ENCODE measurements around the gene MMP24OS. TPM values are rescaled to one million over a fixed set of nuclear protein-coding genes. Genes with fewer than 3 reads are reported as not detected.
"Not testable (repeated sequence)": the region's sequence is repeated elsewhere in the genome, so short reads cannot be mapped to it uniquely, and the experiment has no call there.

Gene MMP24OS
- total RNA-seq, 1 experiment from 2014 or later = 95.4 TPM

- H3K27ac Mint-ChIP-seq (ENCODE audit: unreplicated experiment) = no peak overlapping the region
- intact Hi-C loops (cut with micrococcal nuclease; ENCODE audit: unreplicated experiment) = no loop called here
- TF ChIP-seq CTCF (IDR thresholded peaks at IDR 0.05; ENCODE audit: unreplicated experiment) = no peak
- H3K9me3 Mint-ChIP-seq (ENCODE audit: low read depth, unreplicated experiment) = no peaks in the 10 kb centered on the region
- no peak for DNase-seq
- H3K27me3 Mint-ChIP-seq (ENCODE audit: unreplicated experiment) = no peaks in the 10 kb centered on the region
- CTCF ChIA-PET = interaction anchor here (0.6 to 0.7 kb wide), 4 partner anchors 21 to 1589 kb away, joined by 3 to 5 read pairs (median 4); no protein-coding TSS in a partner anchor
- peaks cover 6% of the 10 kb centered on the region for H3K36me3 Mint-ChIP-seq (ENCODE audit: insufficient read depth, unreplicated experiment)
- no peak overlapping the region for H3K4me3 Mint-ChIP-seq (ENCODE audit: low read depth, unreplicated experiment)
- no TSS peak for BruUV-seq (replicated peaks)
- peaks cover 20% of the 10 kb centered on the region for H3K4me1 Mint-ChIP-seq (ENCODE audit: low read depth, unreplicated experiment)
These were observed 24.9 kb downstream of the MMP24OS start for GRCh38 chr20:35253010-35253409.

- H3K9me3 Mint-ChIP-seq (ENCODE audit: low read depth, unreplicated experiment); H3K36me3 Mint-ChIP-seq (ENCODE audit: insufficient read depth, unreplicated experiment); BruUV-seq (replicated peaks); DNase-seq; intact Hi-C loops (cut with micrococcal nuclease; ENCODE audit: unreplicated experiment); CTCF ChIA-PET; H3K27ac Mint-ChIP-seq (ENCODE audit: unreplicated experiment); H3K27me3 Mint-ChIP-seq (ENCODE audit: unreplicated experiment); H3K4me3 Mint-ChIP-seq (ENCODE audit: low read depth, unreplicated experiment): not testable (repeated sequence)
- H3K4me1 Mint-ChIP-seq (ENCODE audit: low read depth, unreplicated experiment) = peaks cover 16% of the 10 kb centered on the region
These were observed 25.3 kb downstream of the MMP24OS start for GRCh38 chr20:35252598-35252997.

GRCh38 chr20:35252037-35252461 is 25.9 kb downstream of the MMP24OS start:
- DNase-seq = no peak
- no peaks in the 10 kb centered on the region for H3K9me3 Mint-ChIP-seq (ENCODE audit: low read depth, unreplicated experiment)
- CTCF ChIA-PET = interaction anchor here (0.5 to 1.1 kb wide), 3 partner anchors 12 to 1484 kb away, joined by 3 to 4 read pairs (median 3); no protein-coding TSS in a partner anchor

GRCh38 chr20:35251613-35251940 is 26.3 kb downstream of the MMP24OS start:
- no peak for TF ChIP-seq CTCF (IDR thresholded peaks at IDR 0.05; ENCODE audit: unreplicated experiment)
- Mint-ChIP-seq H3K27me3 (ENCODE audit: unreplicated experiment) (no peaks in the 10 kb centered on the region), H3K36me3 (ENCODE audit: insufficient read depth, unreplicated experiment) (peaks cover 6% of the 10 kb centered on the region), H3K4me1 (ENCODE audit: low read depth, unreplicated experiment) (peaks cover 8% of the 10 kb centered on the region), H3K4me3 (ENCODE audit: low read depth, unreplicated experiment) (no peak overlapping the region), H3K27ac (ENCODE audit: unreplicated experiment) (no peak overlapping the region), H3K9me3 (ENCODE audit: low read depth, unreplicated experiment) (no peaks in the 10 kb centered on the region)
- BruUV-seq (replicated peaks) = no TSS peak
- DNase-seq = no peak
- intact Hi-C loops (cut with micrococcal nuclease; ENCODE audit: unreplicated experiment) = no loop called here
- CTCF ChIA-PET = interaction anchor here (0.5 to 1.1 kb wide), 4 partner anchors 13 to 1484 kb away, joined by 3 to 4 read pairs (median 3); no protein-coding TSS in a partner anchor

More at GRCh38 chr20:35252037-35252461, 25.9 kb downstream of the MMP24OS start:
- Mint-ChIP-seq H3K4me1 (ENCODE audit: low read depth, unreplicated experiment) (peaks cover 11% of the 10 kb centered on the region), H3K36me3 (ENCODE audit: insufficient read depth, unreplicated experiment) (peaks cover 6% of the 10 kb centered on the region), H3K4me3 (ENCODE audit: low read depth, unreplicated experiment) (no peak overlapping the region), H3K27me3 (ENCODE audit: unreplicated experiment) (no peaks in the 10 kb centered on the region), H3K27ac (ENCODE audit: unreplicated experiment) (no peak overlapping the region)
- intact Hi-C loops (cut with micrococcal nuclease; ENCODE audit: unreplicated experiment) = no loop called here
- BruUV-seq (replicated peaks) = no TSS peak
- TF ChIP-seq CTCF (IDR thresholded peaks at IDR 0.05; ENCODE audit: unreplicated experiment) = no peak

- Mint-ChIP-seq H3K4me1 (ENCODE audit: low read depth, unreplicated experiment) (peaks cover 8% of the 10 kb centered on the region), H3K4me3 (ENCODE audit: low read depth, unreplicated experiment) (no peak overlapping the region), H3K36me3 (ENCODE audit: insufficient read depth, unreplicated experiment) (peaks cover 6% of the 10 kb centered on the region), H3K27me3 (ENCODE audit: unreplicated experiment) (no peaks in the 10 kb centered on the region), H3K27ac (ENCODE audit: unreplicated experiment) (no peak overlapping the region), H3K9me3 (ENCODE audit: low read depth, unreplicated experiment) (no peaks in the 10 kb centered on the region)
- CTCF ChIA-PET = interaction anchor here (0.6 to 0.8 kb wide), 4 partner anchors 12 to 104 kb away, joined by 3 read pairs; no protein-coding TSS in a partner anchor
- DNase-seq = no peak
- BruUV-seq (replicated peaks) = no TSS peak
- intact Hi-C loops (cut with micrococcal nuclease; ENCODE audit: unreplicated experiment) = no loop called here
- no peak for TF ChIP-seq CTCF (IDR thresholded peaks at IDR 0.05; ENCODE audit: unreplicated experiment)
These were observed 29.1 kb downstream of the MMP24OS start for GRCh38 chr20:35248641-35249475.

Measured in Calu3 (cell line).